A549 (cell line): ENCODE data around the gene SHANK3. TPM values are rescaled to one million over a fixed set of nuclear protein-coding genes. Genes with fewer than 3 reads are reported as not detected.

Source experiments
- ATAC-seq, 2 experiments: fragments of 200-7000 bp in 1 of 2; fragments of >200 bp in 1 of 2; cut with Nextera tagmentation in 1 of 2; cut with Tn5 transposase in 1 of 2; 3 replicates each; pipeline versions ENCODE4 v1.8.0 to v1.9.1; 2018 to 2020; ENCODE audit warnings: mild to moderate bottlenecking in 1 of 2, moderate library complexity in 1 of 2
- CTCF ChIA-PET: fragments of 300-600 bp; sonication (Branson Sonifier 250); formaldehyde crosslinking; extraction: SDS; loops from one replicate; lab custom pipeline; 2021; ENCODE audit warnings: antibody characterized with exemption, inconsistent platforms; lab: Yijun Ruan, JAX
- POLR2A ChIA-PET: fragments of 350-600 bp; formaldehyde crosslinking; extraction: SDS; loops from one replicate; lab custom pipeline; 2021; ENCODE audit warnings: antibody characterized with exemption, inconsistent platforms; lab: Yijun Ruan, JAX
- DNase-seq, 2 experiments: peaks; one replicate each; pipeline versions ENCODE4 v3.0.0 to v3.0.0-alpha.2; 2011 to 2016; ENCODE audit warnings: low read depth in 1 of 2, low spot score in 1 of 2
- FAIRE-seq: peaks from 2 replicates; lab custom pipeline; 2011; peaks lifted over from hg19 to GRCh38; lab: Jason Lieb, UNC
- H3K27ac ChIP-seq, 2 experiments: fragments of >200 bp; sonication (Bioruptor Twin); formaldehyde crosslinking; 3 replicates each; pipeline ENCODE4 v1.5.1; 2016 to 2017
- H3K4me1 ChIP-seq: fragments of >200 bp; sonication (Bioruptor Twin); formaldehyde crosslinking; 3 replicates; pipeline ENCODE4 v1.6.1; 2016
- H3K4me2 ChIP-seq: fragments of >200 bp; sonication (Bioruptor Twin); formaldehyde crosslinking; 3 replicates; pipeline ENCODE4 v1.6.1; 2016
- H3K4me3 ChIP-seq: fragments of >200 bp; sonication (Bioruptor Twin); formaldehyde crosslinking; 3 replicates; pipeline ENCODE4 v1.5.1; 2016
- H3K9me3 ChIP-seq: fragments of >200 bp; sonication (Bioruptor Twin); formaldehyde crosslinking; 3 replicates; pipeline ENCODE4 v1.6.1; 2016
- ATOH8 ChIP-seq: fragments of 250-450 bp; sonication (Bioruptor Pico); IDR thresholded peaks from 2 replicates; pipeline ENCODE4 v1.5.0; 2020; ENCODE audit warnings: low read depth, mild to moderate bottlenecking, moderate library complexity
- BCL3 ChIP-seq: fragments of >200 bp; sonication (Bioruptor Twin); formaldehyde crosslinking; IDR thresholded peaks from 3 replicates; pipeline ENCODE4 v1.6.1; 2016
- CBX2 ChIP-seq: fragments of 200-600 bp; sonication (generic); IDR thresholded peaks from 2 replicates; pipeline ENCODE4 v1.6.1; 2016; ENCODE audit warnings: low read depth, mild to moderate bottlenecking, borderline replicate concordance
- CBX8 ChIP-seq: fragments of 200-600 bp; sonication (generic); IDR thresholded peaks from 2 replicates; pipeline ENCODE4 v1.6.1; 2016
- CHD2 ChIP-seq: fragments of 150-350 bp; IDR thresholded peaks from 2 replicates; pipeline ENCODE4 v1.6.1; 2014; ENCODE audit warnings: low read length; ENCODE audit not compliant: partially characterized antibody
- CTCF ChIP-seq: fragments of >200 bp; sonication (Bioruptor Twin); formaldehyde crosslinking; IDR thresholded peaks from 3 replicates; pipeline ENCODE4 v1.5.1; 2016
- EHMT2 ChIP-seq: fragments of 200-600 bp; sonication (generic); IDR thresholded peaks from 2 replicates; pipeline ENCODE4 v1.6.1; 2016; ENCODE audit warnings: antibody characterized with exemption, low read depth, mild to moderate bottlenecking, moderate library complexity
- ELK1 ChIP-seq: fragments of 150-350 bp; IDR thresholded peaks from 2 replicates; pipeline ENCODE4 v1.6.1; 2014; ENCODE audit warnings: low read depth, mild to moderate bottlenecking, low read length
- EP300 ChIP-seq, 2 experiments: fragments of >200 bp; sonication (Bioruptor Twin); formaldehyde crosslinking; IDR thresholded peaks; 2 replicates in 1 of 2; 3 replicates in 1 of 2; pipeline ENCODE4 v1.6.1; 2016 to 2017
- ESRRA ChIP-seq: fragments of 150-350 bp; IDR thresholded peaks from 2 replicates; pipeline ENCODE4 v1.6.1; 2014; ENCODE audit warnings: mild to moderate bottlenecking, low read length, borderline replicate concordance
- FOSL2 ChIP-seq, 2 experiments: fragments of 450-650 bp in 1 of 2; fragments of >200 bp in 1 of 2; sonication (Bioruptor Twin) in 1 of 2; formaldehyde crosslinking; IDR thresholded peaks; 2 replicates each; pipeline versions ENCODE4 v1.5.0 to v1.6.1; 2016 to 2020; ENCODE audit warnings: mild to moderate bottlenecking in 1 of 2, moderate library complexity in 1 of 2
- FOXS1 ChIP-seq: fragments of 250-450 bp; sonication (Bioruptor Pico); IDR thresholded peaks from 2 replicates; pipeline ENCODE4 v1.5.0; 2020; ENCODE audit warnings: mild to moderate bottlenecking, moderate library complexity
- GATA3 ChIP-seq: IDR thresholded peaks from 2 replicates; pipeline ENCODE4 v1.6.1; 2012; ENCODE audit warnings: borderline replicate concordance
- HDAC2 ChIP-seq: fragments of 200-600 bp; sonication (generic); IDR thresholded peaks from 2 replicates; pipeline ENCODE4 v1.6.1; 2016
- HOXB5 ChIP-seq: fragments of 250-450 bp; sonication (Bioruptor Pico); IDR thresholded peaks from 2 replicates; pipeline ENCODE4 v1.5.0; 2020; ENCODE audit warnings: mild to moderate bottlenecking, moderate library complexity
- MAX ChIP-seq: IDR thresholded peaks from 2 replicates; pipeline ENCODE4 v1.6.1; 2012
- MAZ ChIP-seq: fragments of 150-350 bp; IDR thresholded peaks from 2 replicates; pipeline ENCODE4 v1.6.1; 2014; ENCODE audit warnings: antibody characterized with exemption, low read depth, low read length, borderline replicate concordance
- NPAS2 ChIP-seq: fragments of 250-450 bp; sonication (Bioruptor Pico); IDR thresholded peaks from 2 replicates; pipeline ENCODE4 v1.8.0; 2022; ENCODE audit warnings: mild to moderate bottlenecking, moderate library complexity, borderline replicate concordance
- NR3C1 ChIP-seq: fragments of >200 bp; sonication (Bioruptor Twin); formaldehyde crosslinking; IDR thresholded peaks from 3 replicates; pipeline ENCODE4 v1.6.1; 2017
- PHF8 ChIP-seq: fragments of 200-600 bp; sonication (generic); IDR thresholded peaks from 2 replicates; pipeline ENCODE4 v1.6.1; 2016; ENCODE audit warnings: low read depth, mild to moderate bottlenecking, antibody characterized with exemption, moderate library complexity, borderline replicate concordance
- RFX5 ChIP-seq: fragments of 450-650 bp; IDR thresholded peaks from 2 replicates; pipeline ENCODE4 v1.7.1; 2014; ENCODE audit warnings: antibody characterized with exemption, mild to moderate bottlenecking, moderate library complexity
- RNF2 ChIP-seq: fragments of 200-600 bp; sonication (generic); IDR thresholded peaks from 2 replicates; pipeline ENCODE4 v1.6.1; 2016; ENCODE audit warnings: low read depth, mild to moderate bottlenecking, antibody characterized with exemption, moderate library complexity, borderline replicate concordance
- ZFP36 ChIP-seq: fragments of 450-650 bp; IDR thresholded peaks from 2 replicates; pipeline ENCODE4 v1.6.1; 2014; ENCODE audit warnings: borderline replicate concordance; ENCODE audit not compliant: partially characterized antibody
- WGBS: methylation state at CpG from one replicate; pipeline ENCODE4 v1.1.6; 2017; ENCODE audit errors: missing lambda C conversion rate; 5-methylcytosine and 5-hydroxymethylcytosine counted together
- polyA plus RNA-seq, 4 experiments: library from polyadenylated mRNA; depleted of rRNA in 3 of 4; stranded (reverse); fragments of >200 nt; fragmentation: RNase III in 1 of 4; extraction: RNeasy Plus Mini Kit Qiagen cat#74134 plus additional on column Dnase treatment in 1 of 4; gene quantifications; 2 replicates in 3 of 4; 3 replicates in 1 of 4; pipeline ENCODE4 v1.2.3, GENCODE V29; 2011 to 2017

The SHANK3 gene
- polyA plus RNA-seq, 2 of the 4 experiments (the other 2 are of a cell fraction) = 0.53 to 2.4 TPM

GRCh38 chr22:50695421-50696250 is 23.0 kb downstream of the SHANK3 start:
- Histone ChIP-seq H3K4me3 (no peak overlapping the region), H3K27ac (no peak overlapping the region), H3K9me3 (no peaks in the 10 kb centered on the region), H3K4me1 (0 out of 3 replicates have a peak, but pooled peaks cover 3% of the 10 kb centered on the region), H3K4me2 (no peak overlapping the region)
- 94% methylated on average over 15 of the region's 18 CpGs for WGBS
- ATAC-seq (no peak), FAIRE-seq (no peak), DNase-seq (no peak)
- TF ChIP-seq HOXB5 (CRISPR knock-in tag) (no peak), CTCF (no peak), EP300 (IDR thresholded peaks at IDR 0.05) (no peak), MAX (no peak), RFX5 (no peak), ZFP36 (no peak), ATOH8 (CRISPR knock-in tag) (no peak), NR3C1 (no peak), NPAS2 (CRISPR knock-in tag) (no peak), CHD2 (no peak), FOXS1 (CRISPR knock-in tag) (no peak), ELK1 (no peak), GATA3 (no peak), BCL3 (no peak), MAZ (no peak), CBX2 (no peak)
- ChIA-PET POLR2A (no interaction called here), CTCF (interaction anchor here (1.0 kb wide), 1 partner anchor 69 kb away, joined by 3 read pairs; no protein-coding TSS in a partner anchor)

GRCh38 chr22:50696251-50696798 is 23.7 kb downstream of the SHANK3 start:
- ATAC-seq = no peak
- H3K9me3 ChIP-seq = no peaks in the 10 kb centered on the region
- H3K4me2 ChIP-seq = no peak overlapping the region
- CTCF ChIA-PET = interaction anchor here (1.0 kb wide), 1 partner anchor 70 kb away, joined by 3 read pairs; no protein-coding TSS in a partner anchor
- H3K27ac ChIP-seq = no peak overlapping the region
- no peak overlapping the region for H3K4me3 ChIP-seq
- WGBS = 75% methylated on average over 11 of the region's 21 CpGs
- FAIRE-seq = no peak
- H3K4me1 ChIP-seq = 0 out of 3 replicates have a peak, but pooled peaks cover 3% of the 10 kb centered on the region
- POLR2A ChIA-PET = no interaction called here
- no peak for DNase-seq
- no peak for TF ChIP-seq FOSL2 (IDR thresholded peaks at IDR 0.05)
- no peak for TF ChIP-seq FOSL2 (CRISPR knock-in tag; IDR thresholded peaks at IDR 0.05)
- no peak for TF ChIP-seq HDAC2
- no peak for TF ChIP-seq ATOH8 (CRISPR knock-in tag)
- no peak for TF ChIP-seq EHMT2
- no peak for TF ChIP-seq ZFP36
- TF ChIP-seq CTCF = no peak
- TF ChIP-seq CBX8 = no peak
- no peak for TF ChIP-seq ESRRA
- TF ChIP-seq ELK1 = no peak
- TF ChIP-seq MAZ = no peak
- no peak for TF ChIP-seq NPAS2 (CRISPR knock-in tag)
- TF ChIP-seq RNF2 = no peak
- TF ChIP-seq FOXS1 (CRISPR knock-in tag) = no peak
- TF ChIP-seq PHF8 = no peak
